Measurements from ENCODE around the gene INTS1.

DNA sequence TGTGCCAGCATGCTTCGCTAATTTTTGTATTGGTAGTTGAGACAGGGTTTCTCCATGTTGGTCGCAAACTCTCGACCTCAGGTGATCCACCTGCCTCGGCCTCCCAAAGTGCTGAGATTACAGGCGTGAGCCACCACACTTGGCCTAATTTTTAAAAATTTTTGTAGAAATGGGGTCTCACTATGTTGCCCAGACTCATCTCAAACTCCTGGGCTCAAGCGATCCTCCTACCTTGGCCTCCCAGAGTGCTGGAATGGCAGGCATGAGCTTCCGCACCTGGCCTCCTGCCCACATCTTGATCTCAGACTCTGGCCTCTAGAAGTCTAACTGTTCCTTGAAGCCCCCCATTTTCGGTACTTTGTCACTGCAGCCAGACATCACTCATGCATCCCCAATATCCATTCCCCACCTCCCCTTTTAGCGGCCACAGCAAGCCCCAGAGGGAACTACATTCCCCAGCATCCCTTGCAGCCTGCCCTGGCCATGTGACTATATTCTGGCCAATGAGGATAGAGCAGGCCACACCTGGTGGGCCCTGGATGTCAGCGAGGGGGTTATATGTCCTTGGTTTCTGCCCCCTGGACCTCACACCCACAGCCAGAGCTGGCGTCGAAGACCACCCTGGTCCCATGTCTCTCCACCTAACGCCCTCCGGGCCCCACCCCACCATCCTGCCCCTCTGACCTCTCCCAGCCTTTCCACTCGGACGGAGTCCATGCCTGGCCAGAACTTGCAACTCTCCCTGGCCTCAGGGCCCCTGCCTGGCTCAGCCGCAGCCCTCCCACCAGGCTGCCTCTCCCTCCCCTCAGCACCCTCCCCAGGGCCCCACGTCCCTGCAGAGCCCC lies 78.7 kb downstream of the INTS1 start:
- TF ChIP-seq POLR2A (IDR thresholded peaks at IDR 0.05; ENCODE audit: low read depth, low read length), result no peak
- TF ChIP-seq POLR2AphosphoS5 (IDR thresholded peaks at IDR 0.05; ENCODE audit: low read depth, low read length), result no peak
- TF ChIP-seq TAF1 (IDR thresholded peaks at IDR 0.05; ENCODE audit: borderline replicate concordance, low read depth, low read length), result no peak

Data from GM12892 (cell line).